Subcutaneous adipose tissue (tissue), 4 donors: ENCODE data around the gene ERGIC1. TPM values are rescaled to one million over a fixed set of nuclear protein-coding genes. Genes with fewer than 3 reads are reported as not detected.

Experiments
- CTCF ChIP-seq: fragments of 450-650 bp; IDR thresholded peaks from one replicate; pipeline ENCODE4 v1.5.1; 2016; ENCODE audit warnings: low read depth, mild to moderate bottlenecking, control low read depth, antibody characterized with exemption, moderate library complexity
- total RNA-seq, 4 donors: library from RNA; depleted of rRNA; stranded (reverse); fragments of >200 nt; gene quantifications; one replicate each; pipeline ENCODE4 v1.1.0, GENCODE V29; 2016

The ERGIC1 gene
- total RNA-seq, 4 donors from 2014 or later = 94.0 to 165 (median 126) TPM

- TF ChIP-seq CTCF = no peak
Measured at GRCh38 chr5:172906436-172906835, 72.4 kb downstream of the ERGIC1 start.

GRCh38 chr5:172906888-172907287 lies 72.8 kb downstream of the ERGIC1 start:
- no peak for TF ChIP-seq CTCF

GRCh38 chr5:172907657-172908056 lies 73.6 kb downstream of the ERGIC1 start:
- no peak for TF ChIP-seq CTCF

- TF ChIP-seq CTCF = no peak
Measured at GRCh38 chr5:172908662-172909061, 74.6 kb downstream of the ERGIC1 start.

GRCh38 chr5:172909931-172910502 lies 76.0 kb downstream of the ERGIC1 start:
- no peak for TF ChIP-seq CTCF

GRCh38 chr5:172910828-172911627 lies 77.0 kb downstream of the ERGIC1 start:
- no peak for TF ChIP-seq CTCF

GRCh38 chr5:172911628-172911880 lies 77.5 kb downstream of the ERGIC1 start:
- no peak for TF ChIP-seq CTCF
